Mucosa of descending colon (tissue), 3 donors: ENCODE data around the gene WHRN. TPM values are rescaled to one million over a fixed set of nuclear protein-coding genes. Genes with fewer than 3 reads are reported as not detected.

Experiments
- ATAC-seq: fragments of 200-7000 bp; cut with Tn5 transposase; one replicate; pipeline ENCODE4 v1.9.1; 2020; ENCODE audit warnings: mild to moderate bottlenecking, moderate library complexity
- DNase-seq, 3 donors: peaks; one replicate each; pipeline ENCODE4 v3.0.0-alpha.2; 2020
- H3K36me3 ChIP-seq: fragments of 200-600 bp; one replicate; pipeline ENCODE4 v1.8.0; 2021; ENCODE audit warnings: low read depth, mild to moderate bottlenecking
- H3K4me1 ChIP-seq: fragments of 200-600 bp; one replicate; pipeline ENCODE4 v1.8.0; 2021; ENCODE audit warnings: low read depth, mild to moderate bottlenecking
- H3K4me3 ChIP-seq: fragments of 200-600 bp; one replicate; pipeline ENCODE4 v1.8.0; 2021; ENCODE audit warnings: mild to moderate bottlenecking
- H3K9me3 ChIP-seq: fragments of 200-600 bp; one replicate; pipeline ENCODE4 v1.8.0; 2021; ENCODE audit warnings: mild to moderate bottlenecking
- CTCF ChIP-seq: fragments of 200-600 bp; IDR thresholded peaks from one replicate; pipeline ENCODE4 v1.8.0; 2022; ENCODE audit warnings: antibody characterized with exemption, mild to moderate bottlenecking
- intact Hi-C, 2 donors: fragments of 100-400 bp; cut with DNase I in 1 of 2; cut with micrococcal nuclease in 1 of 2; formaldehyde crosslinking; loops; one replicate each; pipeline versions ENCODE4 v1.11.0 to v1.11.1; 2022; cut with DNase I, micrococcal nuclease
- total RNA-seq, 3 donors: library from RNA; stranded (reverse); fragmentation: NEBNext Ultra II Directional in 2 of 3; extraction: Animal tissue kit (Norgen Biotek cat#: 25700) in 2 of 3; gene quantifications; one replicate each; pipeline versions ENCODE4 v1.2.1 to v1.2.4, GENCODE V29; 2021 to 2023
- donor health status: DM: no; HTN: no; CAD: no; lungs with moderate emphysema.
- donor health status: DM: no; HTN: no; CAD: no.
- donor health status: DM: no; HTN: yes; CAD: no.

The WHRN gene
- total RNA-seq, 3 donors from 2014 or later: 2.8 to 19.1 (median 4.7) TPM

GRCh38 chr9:114461468-114461867 lies 43.8 kb downstream of the WHRN start:
- ATAC-seq (peak; percentile 10), DNase-seq (no peak)
- TF ChIP-seq CTCF: no peak
- H3K9me3 ChIP-seq: no peaks in the 10 kb centered on the region
- no peaks in the 10 kb centered on the region for H3K36me3 ChIP-seq
- no peak overlapping the region for H3K4me3 ChIP-seq
- intact Hi-C loops: no loop called here
- no peaks in the 10 kb centered on the region for H3K4me1 ChIP-seq

- ATAC-seq: peak; percentile 78
- no peak for TF ChIP-seq CTCF
- Histone ChIP-seq H3K9me3 (no peaks in the 10 kb centered on the region), H3K36me3 (no peaks in the 10 kb centered on the region), H3K4me1 (no peaks in the 10 kb centered on the region), H3K4me3 (no peak overlapping the region)
- intact Hi-C loops: no loop called here
- no peak for DNase-seq
Measured at GRCh38 chr9:114460513-114461199, 44.6 kb downstream of the WHRN start.

GRCh38 chr9:114459464-114459863 lies 45.8 kb downstream of the WHRN start:
- no peaks in the 10 kb centered on the region for H3K9me3 ChIP-seq
- H3K36me3 ChIP-seq: no peaks in the 10 kb centered on the region
- DNase-seq: no peak
- H3K4me1 ChIP-seq: no peaks in the 10 kb centered on the region
- TF ChIP-seq CTCF: no peak
- no peak for ATAC-seq
- H3K4me3 ChIP-seq: no peak overlapping the region
- intact Hi-C loops: no loop called here

- H3K4me3 ChIP-seq: no peak overlapping the region
- H3K4me1 ChIP-seq: no peaks in the 10 kb centered on the region
- no peak for TF ChIP-seq CTCF
- H3K9me3 ChIP-seq: peaks cover 2% of the 10 kb centered on the region
- ATAC-seq: peak; percentile 36
- intact Hi-C loops: no loop called here
- H3K36me3 ChIP-seq: no peaks in the 10 kb centered on the region
- no peak for DNase-seq
Measured at GRCh38 chr9:114456929-114457328, 48.3 kb downstream of the WHRN start.

- peaks cover 2% of the 10 kb centered on the region for H3K9me3 ChIP-seq
- no peaks in the 10 kb centered on the region for H3K36me3 ChIP-seq
- no peak for DNase-seq
- no peak for ATAC-seq
- no peak overlapping the region for H3K4me3 ChIP-seq
- TF ChIP-seq CTCF: no peak
- no peaks in the 10 kb centered on the region for H3K4me1 ChIP-seq
- intact Hi-C loops: no loop called here
Measured at GRCh38 chr9:114454652-114455051, 50.6 kb downstream of the WHRN start.
